NT2/D1 (cell line): Measurements from ENCODE around the gene CTTNBP2.

Source experiments
- DNase-seq: peaks from one replicate; pipeline ENCODE4 v3.0.0-alpha.2; 2011; ENCODE audit warnings: low read depth, low spot score
- H3K27me3 ChIP-seq: 2 replicates; pipeline ENCODE4 v1.6.0; 2011; ENCODE audit warnings: mild to moderate bottlenecking; ENCODE audit not compliant: insufficient read length, insufficient read depth
- H3K36me3 ChIP-seq: 2 replicates; pipeline ENCODE4 v1.6.1; 2011; ENCODE audit warnings: mild to moderate bottlenecking, low read length, mixed read lengths; ENCODE audit not compliant: insufficient read depth, insufficient read length
- H3K4me1 ChIP-seq: 2 replicates; pipeline ENCODE4 v1.5.1; 2011; ENCODE audit not compliant: insufficient read depth, insufficient read length
- H3K4me3 ChIP-seq: 2 replicates; pipeline ENCODE4 v1.5.1; 2011; ENCODE audit warnings: low read depth; ENCODE audit not compliant: insufficient read length
- H3K9ac ChIP-seq: 2 replicates; pipeline ENCODE4 v1.6.0; 2011; ENCODE audit warnings: low read depth; ENCODE audit not compliant: insufficient read length
- H3K9me3 ChIP-seq: 2 replicates; pipeline ENCODE4 v1.5.1; 2011; ENCODE audit warnings: mild to moderate bottlenecking, low read length; ENCODE audit not compliant: insufficient read depth
- SUZ12 ChIP-seq: IDR thresholded peaks from 2 replicates; pipeline ENCODE4 v1.6.1; 2011; ENCODE audit not compliant: insufficient read length, insufficient read depth; ENCODE audit errors: extremely low read depth
- YY1 ChIP-seq: IDR thresholded peaks from 2 replicates; pipeline ENCODE4 v1.6.1; 2011; ENCODE audit not compliant: insufficient read length, insufficient read depth
- ZNF274 ChIP-seq: IDR thresholded peaks from 2 replicates; pipeline ENCODE4 v1.6.1; 2011; ENCODE audit warnings: mild to moderate bottlenecking, low read depth, low read length

CTTNBP2 gene

DNA sequence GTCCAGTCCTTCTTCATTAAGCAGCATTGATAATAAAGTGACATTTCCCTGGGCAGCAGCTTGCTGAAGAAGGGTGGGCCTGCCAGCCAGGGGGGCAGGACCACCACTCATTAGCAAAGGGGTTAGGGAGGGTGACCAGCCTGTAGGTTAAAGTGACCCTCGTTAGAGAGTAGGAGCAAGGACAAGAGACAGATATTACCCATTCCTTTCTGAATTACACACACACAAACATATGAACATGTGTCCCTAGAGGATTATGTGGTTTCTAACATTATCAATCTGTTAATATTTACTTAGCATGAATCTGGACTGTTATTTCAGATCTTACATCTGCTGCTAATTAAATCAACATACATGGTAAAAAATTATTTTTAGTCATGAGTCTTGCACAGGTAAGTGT is 88.9 kb downstream of the CTTNBP2 start:
- no peak for TF ChIP-seq YY1
- no peak for TF ChIP-seq SUZ12
- no peak for TF ChIP-seq ZNF274
- H3K36me3 ChIP-seq: no peaks in the 10 kb centered on the region
- H3K4me1 ChIP-seq: no peaks in the 10 kb centered on the region
- DNase-seq: no peak
- H3K9me3 ChIP-seq: no peaks in the 10 kb centered on the region
- no peaks in the 10 kb centered on the region for H3K27me3 ChIP-seq
- no peak overlapping the region for H3K4me3 ChIP-seq
- no peak overlapping the region for H3K9ac ChIP-seq

DNA sequence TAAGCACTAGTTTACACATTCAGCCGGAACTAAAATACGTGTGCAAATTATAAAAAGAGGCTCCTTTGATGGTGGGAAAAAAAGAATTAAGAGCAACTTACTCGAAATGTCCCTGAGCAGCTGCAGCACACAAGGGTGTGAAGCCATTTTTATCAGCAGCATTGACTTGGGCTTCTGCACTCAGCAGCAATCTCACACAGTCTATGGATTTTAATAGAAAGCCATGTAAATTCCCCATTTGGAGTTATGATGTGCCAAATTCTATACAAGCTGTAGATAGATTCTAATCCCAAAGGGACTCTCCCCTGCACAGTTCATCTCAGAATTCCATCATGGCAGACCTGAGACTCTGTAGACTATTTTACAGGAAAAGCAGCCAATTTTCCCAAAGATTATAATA is 90.5 kb downstream of the CTTNBP2 start:
- H3K27me3 ChIP-seq: no peaks in the 10 kb centered on the region
- no peaks in the 10 kb centered on the region for H3K9me3 ChIP-seq
- no peaks in the 10 kb centered on the region for H3K4me1 ChIP-seq
- H3K36me3 ChIP-seq: no peaks in the 10 kb centered on the region
- DNase-seq: no peak
- TF ChIP-seq ZNF274 (no peak), SUZ12 (no peak), YY1 (no peak)
- H3K4me3 ChIP-seq: no peak overlapping the region
- no peak overlapping the region for H3K9ac ChIP-seq

- no peaks in the 10 kb centered on the region for H3K27me3 ChIP-seq
- H3K4me3 ChIP-seq: no peak overlapping the region
- no peaks in the 10 kb centered on the region for H3K9me3 ChIP-seq
- no peak for DNase-seq
- TF ChIP-seq YY1 (no peak), ZNF274 (no peak), SUZ12 (no peak)
- H3K36me3 ChIP-seq: no peaks in the 10 kb centered on the region
- no peaks in the 10 kb centered on the region for H3K4me1 ChIP-seq
- no peak overlapping the region for H3K9ac ChIP-seq
These were observed 91.5 kb downstream of the CTTNBP2 start for GRCh38 chr7:117781707-117782106.

GRCh38 chr7:117780832-117781231 is 92.4 kb downstream of the CTTNBP2 start:
- H3K9ac ChIP-seq: no peak overlapping the region
- no peaks in the 10 kb centered on the region for H3K36me3 ChIP-seq
- no peak for TF ChIP-seq YY1
- no peak for TF ChIP-seq ZNF274
- no peak for TF ChIP-seq SUZ12
- H3K4me1 ChIP-seq: no peaks in the 10 kb centered on the region
- DNase-seq: no peak
- H3K9me3 ChIP-seq: no peaks in the 10 kb centered on the region
- H3K4me3 ChIP-seq: no peak overlapping the region
- no peaks in the 10 kb centered on the region for H3K27me3 ChIP-seq

GRCh38 chr7:117777335-117778142 is 95.7 kb downstream of the CTTNBP2 start:
- no peak overlapping the region for H3K4me3 ChIP-seq
- no peaks in the 10 kb centered on the region for H3K9me3 ChIP-seq
- no peak for DNase-seq
- H3K36me3 ChIP-seq: no peaks in the 10 kb centered on the region
- H3K27me3 ChIP-seq: no peaks in the 10 kb centered on the region
- no peaks in the 10 kb centered on the region for H3K4me1 ChIP-seq
- TF ChIP-seq SUZ12: no peak
- no peak for TF ChIP-seq ZNF274
- TF ChIP-seq YY1: no peak
- no peak overlapping the region for H3K9ac ChIP-seq

- Histone ChIP-seq H3K36me3 (no peaks in the 10 kb centered on the region), H3K27me3 (no peaks in the 10 kb centered on the region), H3K4me1 (no peaks in the 10 kb centered on the region), H3K9ac (no peak overlapping the region), H3K4me3 (no peak overlapping the region), H3K9me3 (no peaks in the 10 kb centered on the region)
- no peak for DNase-seq
- TF ChIP-seq ZNF274: no peak
- TF ChIP-seq YY1: no peak
- TF ChIP-seq SUZ12: no peak
These were observed 97.0 kb downstream of the CTTNBP2 start for GRCh38 chr7:117776224-117776623.

DNA sequence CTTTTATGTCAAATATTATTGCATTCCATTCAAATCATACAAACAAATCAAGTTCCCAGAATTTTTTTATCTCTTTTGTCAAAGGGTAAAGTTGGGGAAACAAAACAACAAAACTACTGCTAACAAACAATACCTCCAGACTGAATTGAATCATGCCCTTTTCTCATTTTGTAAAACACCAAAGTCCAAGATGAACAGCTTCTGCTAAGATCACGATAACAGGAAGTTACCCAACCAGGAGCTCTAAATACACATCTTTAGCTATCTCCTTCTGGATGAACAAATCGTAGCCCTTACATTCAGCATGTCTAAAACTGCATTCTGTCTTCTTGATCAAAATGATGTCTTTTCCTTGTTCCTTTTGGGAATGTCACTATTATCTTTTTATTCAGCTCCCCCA is 97.4 kb downstream of the CTTNBP2 start:
- Histone ChIP-seq H3K9ac (no peak overlapping the region), H3K4me3 (no peak overlapping the region), H3K36me3 (no peaks in the 10 kb centered on the region), H3K9me3 (no peaks in the 10 kb centered on the region), H3K4me1 (no peaks in the 10 kb centered on the region), H3K27me3 (no peaks in the 10 kb centered on the region)
- DNase-seq: no peak
- TF ChIP-seq SUZ12 (no peak), ZNF274 (no peak), YY1 (no peak)

- H3K4me1 ChIP-seq: no peaks in the 10 kb centered on the region
- H3K9ac ChIP-seq: no peak overlapping the region
- no peaks in the 10 kb centered on the region for H3K36me3 ChIP-seq
- no peaks in the 10 kb centered on the region for H3K27me3 ChIP-seq
- H3K9me3 ChIP-seq: no peaks in the 10 kb centered on the region
- no peak for DNase-seq
- no peak overlapping the region for H3K4me3 ChIP-seq
- TF ChIP-seq ZNF274 (no peak), SUZ12 (no peak), YY1 (no peak)
These were observed 98.3 kb downstream of the CTTNBP2 start for GRCh38 chr7:117774943-117775342.
